Common myeloid progenitor, CD34-positive (primary cell): ENCODE measurements around the gene POLR1E.

Experiments used
- CTCF ChIA-PET: fragments of 350-600 bp; sonication (Branson Sonifier 250); formaldehyde crosslinking; loops from one replicate; lab custom pipeline; 2021; ENCODE audit warnings: antibody characterized with exemption; lab: Charles Lee
- POLR2A ChIA-PET: fragments of 350-600 bp; sonication (Branson Sonifier 250); formaldehyde crosslinking; loops from one replicate; lab custom pipeline; 2021; ENCODE audit warnings: antibody characterized with exemption; lab: Charles Lee
- DNase-seq, 3 donors: peaks; one replicate each; pipeline versions ENCODE4 v3.0.0 to v3.0.0-alpha.2; 2013
- H3K27ac ChIP-seq, 2 experiments: 1 replicate in 1 of 2; 2 replicates in 1 of 2; pipeline ENCODE4 v1.7.0; 2013; ENCODE audit warnings: inconsistent platforms in 2 of 2, low read length in 2 of 2, mild to moderate bottlenecking in 2 of 2, low read depth in 1 of 2, moderate library complexity in 1 of 2; ENCODE audit not compliant: severe bottlenecking in 2 of 2, insufficient read depth in 1 of 2, poor library complexity in 1 of 2
- H3K27me3 ChIP-seq, 5 experiments: replicated peaks in 2 of 5; 1 replicate in 3 of 5; 2 replicates in 2 of 5; pipeline versions ENCODE4 v1.6.1 to v1.7.0; 2013; ENCODE audit warnings: low read length in 4 of 5, mild to moderate bottlenecking in 2 of 5, moderate library complexity in 2 of 5, inconsistent platforms in 1 of 5; ENCODE audit not compliant: insufficient read depth in 5 of 5, control insufficient read depth in 4 of 5
- H3K36me3 ChIP-seq, 4 experiments: 1 replicate in 2 of 4; 2 replicates in 2 of 4; pipeline versions ENCODE4 v1.6.1 to v1.7.0; 2013; ENCODE audit warnings: low read length in 3 of 4, control low read depth in 1 of 4, mild to moderate bottlenecking in 1 of 4; ENCODE audit not compliant: control insufficient read depth in 4 of 4, insufficient read depth in 4 of 4
- H3K4me1 ChIP-seq, 4 experiments: 1 replicate in 3 of 4; 2 replicates in 1 of 4; pipeline versions ENCODE4 v1.6.1 to v1.7.1; 2013; ENCODE audit warnings: low read length in 3 of 4, mild to moderate bottlenecking in 3 of 4, control low read depth in 1 of 4, inconsistent platforms in 1 of 4, moderate library complexity in 1 of 4; ENCODE audit not compliant: control insufficient read depth in 4 of 4, insufficient read depth in 4 of 4; ENCODE audit errors: control extremely low read depth in 1 of 4
- H3K4me3 ChIP-seq, 7 experiments: 1 replicate in 4 of 7; 2 replicates in 3 of 7; pipeline versions ENCODE4 v1.5.1 to v1.7.0; 2013; ENCODE audit warnings: mild to moderate bottlenecking in 7 of 7, low read length in 6 of 7, moderate library complexity in 6 of 7, inconsistent platforms in 2 of 7, low read depth in 2 of 7, control low read depth in 1 of 7; ENCODE audit not compliant: insufficient read depth in 4 of 7, control insufficient read depth in 1 of 7; ENCODE audit errors: extremely low read depth in 1 of 7
- H3K9me3 ChIP-seq, 5 experiments: 1 replicate in 4 of 5; 2 replicates in 1 of 5; pipeline versions ENCODE4 v1.6.1 to v1.7.1; 2013; ENCODE audit warnings: low read length in 4 of 5, mild to moderate bottlenecking in 2 of 5, inconsistent platforms in 1 of 5, low read depth in 1 of 5, moderate library complexity in 1 of 5; ENCODE audit not compliant: control insufficient read depth in 4 of 5, insufficient read depth in 2 of 5; ENCODE audit errors: control extremely low read depth in 1 of 5
- WGBS: methylation state at CpG from one replicate; pipeline ENCODE4 v1.1.5; 2013; ENCODE audit not compliant: insufficient coverage; 5-methylcytosine and 5-hydroxymethylcytosine counted together

Gene POLR1E

DNA sequence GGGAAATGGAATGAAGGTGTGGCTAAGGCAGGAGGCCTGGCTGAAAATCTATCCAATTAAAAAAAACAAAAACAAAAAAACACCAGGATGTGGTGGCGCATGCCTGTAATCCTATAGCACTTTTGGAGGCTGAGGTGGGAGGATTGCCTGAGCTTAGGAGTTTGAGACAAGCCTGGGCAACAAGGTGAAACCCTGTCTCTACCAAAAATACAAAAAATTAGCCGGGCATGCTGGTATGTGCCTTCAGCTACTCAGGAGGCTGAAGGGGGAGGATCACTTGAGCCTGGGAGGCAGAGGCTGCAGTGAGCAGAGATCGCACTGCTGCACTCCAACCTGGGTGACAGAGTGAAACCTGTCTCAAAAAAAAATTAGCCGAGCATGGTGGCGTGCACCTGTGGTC, 42.2 kb upstream of the POLR1E start:
- Histone ChIP-seq H3K36me3 (peaks cover 7 to 49% (median 42%) of the 10 kb centered on the region in 4 experiments), H3K27me3 (no peaks in the 10 kb centered on the region), H3K4me3 (no peak overlapping the region), H3K9me3 (no peaks in the 10 kb centered on the region), H3K4me1 (peaks cover 0 to 2% (median 0%) of the 10 kb centered on the region in 4 experiments), H3K27ac (no peak overlapping the region)
- WGBS: 97% methylated on average over 4 of the region's 5 CpGs
- ChIA-PET CTCF (interaction anchor here (0.6 to 1.5 kb wide), 2 partner anchors 19 to 508 kb away, joined by 3 read pairs; no protein-coding TSS in a partner anchor), POLR2A (no interaction called here)
- no peak for DNase-seq

GRCh38 chr9:37444890-37445289, 40.9 kb upstream of the POLR1E start:
- no peaks in the 10 kb centered on the region for H3K9me3 ChIP-seq
- peaks cover 5 to 39% (median 32%) of the 10 kb centered on the region in 4 experiments for H3K36me3 ChIP-seq
- ChIA-PET CTCF (no interaction called here), POLR2A (no interaction called here)
- no peaks in the 10 kb centered on the region for H3K27me3 ChIP-seq
- H3K4me3 ChIP-seq: no peak overlapping the region
- H3K4me1 ChIP-seq: peaks cover 0 to 2% (median 0%) of the 10 kb centered on the region in 4 experiments
- DNase-seq: no peak
- WGBS: no CpG with 5 or more reads among the region's 2 CpGs
- no peak overlapping the region for H3K27ac ChIP-seq

GRCh38 chr9:37445832-37446231, 39.9 kb upstream of the POLR1E start:
- Histone ChIP-seq H3K36me3 (peaks cover 2 to 34% (median 28%) of the 10 kb centered on the region in 4 experiments), H3K4me1 (no peaks in the 10 kb centered on the region), H3K9me3 (no peaks in the 10 kb centered on the region), H3K4me3 (no peak overlapping the region), H3K27me3 (no peaks in the 10 kb centered on the region), H3K27ac (no peak overlapping the region)
- no peak for DNase-seq
- ChIA-PET POLR2A (interaction anchor here (1.3 kb wide), 1 partner anchor 10 kb away, joined by 3 read pairs; no protein-coding TSS in a partner anchor), CTCF (interaction anchor here (1.4 kb wide), 1 partner anchor 9 kb away, joined by 3 read pairs; no protein-coding TSS in a partner anchor)
- WGBS: no CpG with 5 or more reads among the region's 6 CpGs

DNA sequence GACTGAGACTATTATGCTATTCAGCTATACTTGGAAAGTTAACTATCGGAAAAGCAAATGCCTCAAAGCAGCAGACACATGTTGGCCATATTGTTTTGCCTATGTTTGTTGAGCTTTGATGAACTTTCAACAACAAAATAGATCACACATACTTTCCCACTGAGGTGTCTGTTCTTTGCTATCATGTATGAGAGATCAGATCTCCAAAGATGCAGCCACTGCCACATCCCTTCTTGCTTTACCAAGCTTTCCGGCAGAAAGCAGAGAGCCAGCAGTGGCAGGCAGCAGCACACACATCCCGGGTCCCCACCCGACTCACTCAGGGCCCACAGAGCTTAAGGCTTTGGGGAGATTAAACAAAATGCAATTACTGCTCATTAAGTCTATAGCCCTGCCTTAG, 39.3 kb upstream of the POLR1E start:
- 100% methylated on average over 1 of the region's 4 CpGs for WGBS
- Histone ChIP-seq H3K4me3 (no peak overlapping the region), H3K4me1 (no peaks in the 10 kb centered on the region), H3K27me3 (no peaks in the 10 kb centered on the region), H3K36me3 (peaks cover 2 to 28% (median 23%) of the 10 kb centered on the region in 4 experiments), H3K9me3 (no peaks in the 10 kb centered on the region), H3K27ac (no peak overlapping the region)
- ChIA-PET POLR2A (interaction anchor here (1.3 kb wide), 1 partner anchor 11 kb away, joined by 3 read pairs; no protein-coding TSS in a partner anchor), CTCF (interaction anchor here (1.4 kb wide), 1 partner anchor 9 kb away, joined by 3 read pairs; no protein-coding TSS in a partner anchor)
- DNase-seq: no peak

DNA sequence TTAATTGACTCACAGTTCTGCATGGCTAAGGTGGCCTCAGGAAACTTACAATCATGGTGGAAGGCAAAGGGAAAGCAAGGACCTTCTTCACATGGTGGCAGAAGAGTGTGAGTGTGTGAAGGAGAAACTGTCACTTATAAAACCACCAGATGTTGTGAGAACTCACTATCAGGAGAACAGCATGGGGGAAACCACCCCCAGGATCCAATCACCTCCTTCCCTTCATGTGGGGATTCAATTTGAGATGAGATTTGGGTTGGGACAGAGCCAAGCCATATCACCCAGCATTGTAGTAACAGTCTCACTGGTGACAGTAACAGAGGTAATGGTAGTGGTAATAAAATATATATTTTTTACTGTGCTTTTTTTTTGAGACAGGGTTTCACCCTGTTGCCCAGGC, 38.6 kb upstream of the POLR1E start:
- no peak for DNase-seq
- peaks cover 2 to 21% (median 16%) of the 10 kb centered on the region in 4 experiments for H3K36me3 ChIP-seq
- peaks cover 0 to 3% (median 2%) of the 10 kb centered on the region in 4 experiments for H3K4me1 ChIP-seq
- no peaks in the 10 kb centered on the region for H3K27me3 ChIP-seq
- ChIA-PET CTCF (interaction anchor here (1.4 kb wide), 1 partner anchor 8 kb away, joined by 3 read pairs; no protein-coding TSS in a partner anchor), POLR2A (interaction anchor here (1.3 kb wide), 1 partner anchor 12 kb away, joined by 3 read pairs; no protein-coding TSS in a partner anchor)
- H3K27ac ChIP-seq: no peak overlapping the region
- no peaks in the 10 kb centered on the region for H3K9me3 ChIP-seq
- no peak overlapping the region for H3K4me3 ChIP-seq

DNA sequence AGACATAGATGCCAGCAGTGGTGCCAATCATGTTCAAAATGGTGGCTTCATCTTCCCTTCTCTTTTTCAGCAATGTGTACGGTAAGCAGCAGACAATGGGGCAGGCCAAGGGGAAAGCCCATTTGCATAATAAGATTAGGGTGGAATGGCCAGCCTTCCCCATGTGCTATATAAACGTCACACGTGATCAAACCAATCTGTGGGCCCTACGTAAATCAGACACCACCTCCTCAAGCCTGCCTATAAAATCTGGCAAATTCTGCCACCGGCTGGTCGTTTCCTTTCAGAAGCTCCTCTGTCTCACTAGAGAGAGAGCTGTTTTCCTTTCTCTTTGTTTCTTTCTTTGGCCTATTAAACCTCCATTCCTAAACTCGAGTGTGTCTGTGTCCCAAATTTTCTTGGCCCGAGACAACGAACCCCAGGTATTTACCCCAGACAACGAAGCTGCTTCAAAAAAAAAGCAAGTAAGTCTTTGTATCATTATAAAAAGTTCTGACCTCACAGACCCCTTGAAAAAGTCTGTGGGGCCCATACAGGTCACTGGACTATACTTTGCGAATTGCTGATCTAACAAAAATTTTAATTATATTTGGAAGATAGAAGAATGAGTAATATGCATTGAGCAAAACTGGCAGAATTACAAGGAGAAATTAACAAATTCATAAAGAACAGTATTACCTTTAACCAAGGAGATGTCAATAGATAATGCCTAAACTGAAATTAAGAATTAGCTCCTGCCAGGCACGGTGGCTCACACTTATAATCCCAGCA, 35.7 kb upstream of the POLR1E start:
- no peak overlapping the region for H3K4me3 ChIP-seq
- ChIA-PET POLR2A (interaction anchor here (0.7 kb wide), 1 partner anchor 26 kb away, joined by 3 read pairs; no protein-coding TSS in a partner anchor), CTCF (interaction anchor here (1.1 kb wide), 1 partner anchor 12 kb away, joined by 3 read pairs; no protein-coding TSS in a partner anchor)
- H3K27ac ChIP-seq: no peak overlapping the region
- DNase-seq: no peak
- peaks cover 0 to 3% (median 2%) of the 10 kb centered on the region in 4 experiments for H3K4me1 ChIP-seq
- 98% methylated on average over 4 of the region's 12 CpGs for WGBS
- H3K27me3 ChIP-seq: no peaks in the 10 kb centered on the region
- H3K9me3 ChIP-seq: peaks cover 0 to under 1% (median 0%) of the 10 kb centered on the region in 5 experiments
- peaks cover 3 to 16% (median 13%) of the 10 kb centered on the region in 4 experiments for H3K36me3 ChIP-seq

DNA sequence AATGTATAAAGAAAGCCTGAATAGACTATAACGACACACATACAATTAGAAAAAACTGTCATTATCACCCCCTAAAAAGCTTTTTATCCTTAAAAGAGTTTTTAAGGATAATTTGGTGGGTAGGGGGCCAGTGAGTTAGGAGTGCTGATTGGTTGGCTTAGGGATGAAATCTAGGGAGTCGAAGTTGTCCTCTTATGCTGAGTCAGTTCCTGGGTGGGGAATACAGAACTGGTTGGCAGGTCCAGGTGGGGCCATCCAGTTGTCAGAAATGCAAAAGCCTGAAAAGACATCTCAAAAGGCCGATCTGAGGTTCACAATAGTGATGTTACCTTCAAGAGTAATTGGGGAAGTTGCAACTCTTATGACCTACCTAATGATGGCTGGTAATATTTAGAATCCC, 34.1 kb upstream of the POLR1E start:
- Histone ChIP-seq H3K9me3 (peaks cover 0 to 4% (median 0%) of the 10 kb centered on the region in 5 experiments), H3K36me3 (peaks cover 5 to 21% (median 15%) of the 10 kb centered on the region in 4 experiments), H3K27ac (no peak overlapping the region), H3K4me3 (no peak overlapping the region), H3K27me3 (no peaks in the 10 kb centered on the region), H3K4me1 (peaks cover 0 to 3% (median 2%) of the 10 kb centered on the region in 4 experiments)
- DNase-seq: no peak
- ChIA-PET POLR2A (no interaction called here), CTCF (interaction anchor here (1.2 kb wide), 1 partner anchor 11 kb away, joined by 5 read pairs; no protein-coding TSS in a partner anchor)
- WGBS: 67% methylated on average over 1 of the region's 3 CpGs
